ENCODE results near the gene AHNAK2.

DNA sequence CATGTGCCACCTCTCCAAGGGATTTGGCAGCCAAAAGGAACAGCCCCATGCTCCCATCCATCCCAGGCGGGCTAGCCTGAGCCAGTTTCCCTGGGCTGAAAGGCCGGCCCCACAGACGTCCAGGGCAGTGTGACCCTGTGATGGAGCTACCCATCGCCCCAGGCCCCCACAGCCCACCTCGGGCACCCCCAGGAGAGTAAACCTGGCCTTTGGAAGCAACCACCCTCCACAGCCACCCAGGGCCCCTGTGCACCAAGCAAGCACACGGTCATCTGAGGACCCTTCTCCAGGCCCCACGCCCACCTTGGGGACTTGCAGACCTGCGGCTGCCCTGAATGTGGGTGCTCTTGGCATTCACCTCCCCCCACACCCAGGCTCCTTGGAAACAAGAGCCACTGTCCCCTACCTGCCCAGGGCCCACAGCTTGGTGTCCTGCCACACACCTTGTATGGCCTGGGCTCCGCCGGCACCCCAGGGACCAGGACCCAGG, 8.4 kb downstream of the AHNAK2 start:
- TF ChIP-seq, protein P1, sequence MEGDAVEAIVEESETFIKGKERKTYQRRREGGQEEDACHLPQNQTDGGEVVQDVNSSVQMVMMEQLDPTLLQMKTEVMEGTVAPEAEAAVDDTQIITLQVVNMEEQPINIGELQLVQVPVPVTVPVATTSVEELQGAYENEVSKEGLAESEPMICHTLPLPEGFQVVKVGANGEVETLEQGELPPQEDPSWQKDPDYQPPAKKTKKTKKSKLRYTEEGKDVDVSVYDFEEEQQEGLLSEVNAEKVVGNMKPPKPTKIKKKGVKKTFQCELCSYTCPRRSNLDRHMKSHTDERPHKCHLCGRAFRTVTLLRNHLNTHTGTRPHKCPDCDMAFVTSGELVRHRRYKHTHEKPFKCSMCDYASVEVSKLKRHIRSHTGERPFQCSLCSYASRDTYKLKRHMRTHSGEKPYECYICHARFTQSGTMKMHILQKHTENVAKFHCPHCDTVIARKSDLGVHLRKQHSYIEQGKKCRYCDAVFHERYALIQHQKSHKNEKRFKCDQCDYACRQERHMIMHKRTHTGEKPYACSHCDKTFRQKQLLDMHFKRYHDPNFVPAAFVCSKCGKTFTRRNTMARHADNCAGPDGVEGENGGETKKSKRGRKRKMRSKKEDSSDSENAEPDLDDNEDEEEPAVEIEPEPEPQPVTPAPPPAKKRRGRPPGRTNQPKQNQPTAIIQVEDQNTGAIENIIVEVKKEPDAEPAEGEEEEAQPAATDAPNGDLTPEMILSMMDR (IDR thresholded peaks at IDR 0.05) = no peak
- no peak for TF ChIP-seq POLR2A (IDR thresholded peaks at IDR 0.05)
